Stimulated activated CD8-positive, alpha-beta memory T cell treated with anti-CD3 and anti-CD28 coated beads, Interleukin-4, amount 100 ng/mL, for 4 hours (primary cell): Measurements from ENCODE around the gene CAV3.

ENCODE experiments used
- DNase-seq, 2 donors: peaks; one replicate each; pipeline ENCODE4 v3.0.0-alpha.2; 2020; ENCODE audit warnings: low read depth in 2 of 2, low spot score in 1 of 2

Gene CAV3

GRCh38 chr3:8793242-8793641, 59.6 kb downstream of the CAV3 start:
- DNase-seq = no peak

GRCh38 chr3:8794247-8794646, 60.6 kb downstream of the CAV3 start:
- DNase-seq = no peak
